GM12878 (cell line): ENCODE data around the gene PLTP. TPM values are rescaled to one million over a fixed set of nuclear protein-coding genes. Genes with fewer than 3 reads are reported as not detected.

ENCODE experiments used
- ATAC-seq: fragments of 200-7000 bp; cut with Tn5 transposase; 3 replicates; pipeline ENCODE4 v1.9.1; 2020; ENCODE audit warnings: mild to moderate bottlenecking, moderate library complexity
- BruUV-seq: library from RNA; stranded (reverse); fragments of 400-500 nt; replicated peaks from 2 replicates; lab custom pipeline; 2021; lab: Mats Ljungman, UMichigan
- CTCF ChIA-PET: fragments of 300-600 bp; sonication (Branson Sonifier 250); formaldehyde crosslinking; extraction: SDS; loops from one replicate; lab custom pipeline; 2021; ENCODE audit warnings: inconsistent platforms; lab: Yijun Ruan, JAX
- POLR2A ChIA-PET: fragments of 350-600 bp; formaldehyde crosslinking; extraction: SDS; loops from one replicate; lab custom pipeline; 2021; ENCODE audit warnings: inconsistent platforms; lab: Charles Lee
- RAD21 ChIA-PET: fragments of 300-600 bp; sonication (Branson Sonifier 250); formaldehyde crosslinking; loops from one replicate; lab custom pipeline; 2023; ENCODE audit warnings: antibody characterized with exemption; ENCODE audit not compliant: unreplicated experiment; lab: Charles Lee
- SMC1A ChIA-PET: fragments of 300-600 bp; sonication (Branson Sonifier 250); formaldehyde crosslinking; loops from one replicate; lab custom pipeline; 2023; ENCODE audit not compliant: unreplicated experiment, uncharacterized antibody; lab: Charles Lee
- DNase-seq: peaks from one replicate; pipeline ENCODE4 v3.0.0-alpha.2; 2011; ENCODE audit warnings: low read depth, low spot score
- FAIRE-seq: peaks from 3 replicates; lab custom pipeline; 2011; peaks lifted over from hg19 to GRCh38; lab: Jason Lieb, UNC
- H2AFZ ChIP-seq: 2 replicates; pipeline ENCODE4 v1.6.0; 2011; ENCODE audit warnings: low read depth, low read length, control low read depth; ENCODE audit not compliant: control insufficient read depth
- H3K27ac ChIP-seq: 2 replicates; pipeline ENCODE4 v1.5.1; 2011; ENCODE audit warnings: control low read depth; ENCODE audit not compliant: control insufficient read depth, insufficient read depth
- H3K27me3 ChIP-seq, 2 experiments: replicated peaks in 1 of 2; 2 replicates each; pipeline versions ENCODE4 v1.6.0 to v1.6.1; 2011; ENCODE audit warnings: low read length in 1 of 2; ENCODE audit not compliant: control insufficient read depth in 2 of 2, insufficient read depth in 2 of 2
- H3K36me3 ChIP-seq, 2 experiments: 2 replicates each; pipeline ENCODE4 v1.5.1; 2011; ENCODE audit warnings: low read length in 1 of 2; ENCODE audit not compliant: control insufficient read depth in 2 of 2, insufficient read depth in 2 of 2
- H3K4me1 ChIP-seq: 2 replicates; pipeline ENCODE4 v1.6.1; 2011; ENCODE audit warnings: mild to moderate bottlenecking, low read length, moderate library complexity, mixed read lengths; ENCODE audit not compliant: control insufficient read depth, insufficient read depth
- H3K4me2 ChIP-seq: 2 replicates; pipeline ENCODE4 v1.6.0; 2011; ENCODE audit warnings: control low read depth; ENCODE audit not compliant: control insufficient read depth, insufficient read depth
- H3K4me3 ChIP-seq: fragments of 200-600 bp; sonication (generic); 2 replicates; pipeline ENCODE4 v1.5.1; 2016
- H3K79me2 ChIP-seq: 2 replicates; pipeline ENCODE4 v1.6.0; 2011; ENCODE audit warnings: low read length; ENCODE audit not compliant: control insufficient read depth, insufficient read depth
- H3K9ac ChIP-seq: 2 replicates; pipeline ENCODE4 v1.8.0; 2011; ENCODE audit warnings: low read length, control low read depth, mixed read lengths; ENCODE audit not compliant: control insufficient read depth, insufficient read depth
- H3K9me3 ChIP-seq: replicated peaks from 3 replicates; pipeline ENCODE4 v1.5.1; 2011; ENCODE audit warnings: mild to moderate bottlenecking, low read length; ENCODE audit not compliant: control insufficient read depth, insufficient read depth
- H4K20me1 ChIP-seq: 2 replicates; pipeline ENCODE4 v1.6.0; 2011; ENCODE audit not compliant: control insufficient read depth, insufficient read depth
- CEBPZ ChIP-seq: fragments of 150-350 bp; IDR thresholded peaks from 2 replicates; pipeline ENCODE4 v1.6.1; 2016; ENCODE audit warnings: low read depth, low read length
- POLR2AphosphoS2 ChIP-seq: IDR thresholded peaks from 2 replicates; pipeline ENCODE4 v1.6.1; 2011; ENCODE audit warnings: low read depth, mild to moderate bottlenecking, low read length, improper control_type of control experiment, moderate library complexity
- POU2F2 ChIP-seq: IDR thresholded peaks from 3 replicates; pipeline ENCODE4 v1.6.1; 2011; ENCODE audit warnings: low read depth, mild to moderate bottlenecking, low read length, borderline replicate concordance
- RB1 ChIP-seq: fragments of 450-650 bp; formaldehyde crosslinking; IDR thresholded peaks from 2 replicates; pipeline ENCODE4 v1.6.1; 2017; ENCODE audit warnings: mild to moderate bottlenecking, borderline replicate concordance
- RCOR1 ChIP-seq: conservative IDR thresholded peaks from 2 replicates; pipeline ENCODE4 v1.6.1; 2012; ENCODE audit warnings: low read depth, low read length, improper control_type of control experiment
- TAF1 ChIP-seq: IDR thresholded peaks from 2 replicates; pipeline ENCODE4 v1.6.1; 2011; ENCODE audit warnings: mild to moderate bottlenecking, low read depth, low read length, borderline replicate concordance
- TCF12 ChIP-seq: IDR thresholded peaks from 2 replicates; pipeline ENCODE4 v1.6.1; 2011; ENCODE audit warnings: low read depth, mild to moderate bottlenecking, low read length
- TCF7 ChIP-seq: IDR thresholded peaks from 2 replicates; pipeline ENCODE4 v1.6.1; 2014; ENCODE audit warnings: antibody characterized with exemption, borderline replicate concordance
- ZNF274 ChIP-seq: IDR thresholded peaks from one replicate; pipeline ENCODE4 v1.8.0; 2011; ENCODE audit not compliant: insufficient read length, insufficient read depth
- ZNF622 ChIP-seq: fragments of 450-650 bp; IDR thresholded peaks from 2 replicates; pipeline ENCODE4 v1.6.1; 2017; ENCODE audit warnings: mild to moderate bottlenecking, inconsistent platforms
- WGBS: methylation state at CpG from one replicate; pipeline ENCODE4 v1.1.6; 2016; ENCODE audit warnings: low lambda C conversion rate; ENCODE audit not compliant: insufficient replicate concordance, insufficient coverage; ENCODE audit errors: missing lambda C conversion rate; 5-methylcytosine and 5-hydroxymethylcytosine counted together
- in situ Hi-C: fragments of 300-500 bp; cut with MboI; formaldehyde crosslinking; loops from 9 replicates; pipeline ENCODE4 v1.14.3; 2018; ENCODE audit warnings: mixed read lengths
- intact Hi-C: fragments of 100-400 bp; cut with micrococcal nuclease; formaldehyde crosslinking; loops from one replicate; pipeline ENCODE4 v1.14.2; 2022; ENCODE audit not compliant: unreplicated experiment
- polyA plus RNA-seq, 11 experiments: library from polyadenylated mRNA; depleted of rRNA in 4 of 11; unstranded in 6 of 11; stranded (reverse) in 5 of 11; fragments of >200 nt; fragmentation: Nextera tagmentation in 4 of 11; fragmentation: Illumina TruSeq in 1 of 11; extraction: Ambion mirVana in 4 of 11; extraction: Trizol in 1 of 11; gene quantifications; 1 replicate in 1 of 11; 2 replicates in 10 of 11; pipeline versions ENCODE4 v1.2.1 to v1.2.3, GENCODE V29; 2011 to 2016; ENCODE audit warnings: inconsistent platforms in 2 of 11, missing spikeins in 2 of 11, low read depth in 1 of 11
- total RNA-seq, 4 experiments: library from RNA; depleted of rRNA in 3 of 4; stranded (reverse); fragments of >200 nt in 3 of 4; fragmentation: Illumina TruSeq in 1 of 4; extraction: Trizol in 1 of 4; gene quantifications; 2 replicates each; pipeline versions ENCODE4 v1.2.1 to v1.2.3, GENCODE V29; 2013 to 2021

The PLTP gene
- total and polyA plus RNA-seq, 10 of the 15 experiments (the other 5 are each of a cell fraction or from before 2014, with no cell fraction given) = 1.6 to 17.0 (median 7.6) TPM

- no peaks in the 10 kb centered on the region for H4K20me1 ChIP-seq
- peaks cover 15% of the 10 kb centered on the region for H3K4me1 ChIP-seq
- ChIA-PET CTCF (interaction anchor here (0.6 kb wide), 1 partner anchor 36 kb away, joined by 3 read pairs; no protein-coding TSS in a partner anchor), POLR2A (interaction anchor here (1.1 kb wide), 1 partner anchor 13 kb away, joined by 3 read pairs; no protein-coding TSS in a partner anchor), RAD21 (no interaction called here), SMC1A (no interaction called here)
- FAIRE-seq (no peak), DNase-seq (no peak), ATAC-seq (no peak)
- no peaks in the 10 kb centered on the region for H3K79me2 ChIP-seq
- H2AFZ ChIP-seq = no peak overlapping the region
- BruUV-seq = no TSS peak
- H3K9ac ChIP-seq = no peak overlapping the region
- 87% methylated on average over 12 of the region's 14 CpGs for WGBS
- no peaks in the 10 kb centered on the region for H3K9me3 ChIP-seq
- intact Hi-C loops = no loop called here
- no peak overlapping the region for H3K4me3 ChIP-seq
- TF ChIP-seq ZNF274 (no peak), TAF1 (no peak), TCF7 (no peak), POU2F2 (no peak), RCOR1 (no peak), CEBPZ (no peak), TCF12 (no peak), RB1 (no peak), POLR2AphosphoS2 (no peak), ZNF622 (no peak)
- H3K36me3 ChIP-seq = peaks cover 0 to 4% of the 10 kb centered on the region in 2 experiments; a peak in 2 of 4 replicates
- in situ Hi-C loops = no loop called here
- no peaks in the 10 kb centered on the region for H3K27me3 ChIP-seq
- no peak overlapping the region for H3K27ac ChIP-seq
- no peak overlapping the region for H3K4me2 ChIP-seq
Observed at GRCh38 chr20:45896641-45897161, 15.3 kb downstream of the PLTP start.
